Measurements from ENCODE around the gene PDAP1.

The PDAP1 gene

DNA sequence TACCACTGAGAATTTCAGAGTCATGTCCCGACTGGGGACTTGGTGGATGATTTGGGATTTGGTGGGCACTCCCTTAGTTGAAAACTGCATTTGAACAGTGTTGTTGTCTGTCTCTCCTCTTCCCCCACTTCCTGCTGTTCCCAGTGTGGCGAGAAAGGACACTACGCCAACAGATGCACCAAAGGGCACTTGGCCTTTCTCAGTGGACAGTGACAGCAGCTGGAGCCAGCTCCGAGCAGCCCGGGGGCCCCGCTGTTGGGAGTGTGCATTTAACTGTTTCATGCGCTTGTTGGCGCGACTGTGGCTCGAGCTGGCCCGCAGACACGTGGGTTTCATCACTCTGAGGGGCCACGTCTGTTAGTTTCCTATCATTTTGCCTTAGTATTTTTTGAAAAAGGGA, 47.9 kb upstream of the PDAP1 start:
- H3F3A ChIP-seq (ENCODE audit: low read depth), result no peaks in the 10 kb centered on the region
- peaks cover 72% of the 10 kb centered on the region for H3K36me3 ChIP-seq (ENCODE audit: insufficient read depth, low read length)
- H3K79me2 ChIP-seq (ENCODE audit: insufficient read depth, low read length), result peaks cover 40% of the 10 kb centered on the region
- no peak overlapping the region for H3K9ac ChIP-seq (ENCODE audit: low read depth, low read length, poor library complexity, severe bottlenecking)
- H3K9me3 ChIP-seq (ENCODE audit: insufficient read depth, low read depth, low read length), result no peaks in the 10 kb centered on the region
- no peaks in the 10 kb centered on the region for H3K9me2 ChIP-seq (replicated peaks; ENCODE audit: low read depth, low read length)
- no peak overlapping the region for H3K4me2 ChIP-seq (ENCODE audit: low read depth, low read length, poor library complexity, severe bottlenecking)
- H4K20me1 ChIP-seq (ENCODE audit: insufficient read depth, low read length, poor library complexity, severe bottlenecking), result peaks cover 40% of the 10 kb centered on the region
- no peak overlapping the region for H3K4me3 ChIP-seq (ENCODE audit: low read length, poor library complexity, severe bottlenecking)
- TF ChIP-seq, protein P1, sequence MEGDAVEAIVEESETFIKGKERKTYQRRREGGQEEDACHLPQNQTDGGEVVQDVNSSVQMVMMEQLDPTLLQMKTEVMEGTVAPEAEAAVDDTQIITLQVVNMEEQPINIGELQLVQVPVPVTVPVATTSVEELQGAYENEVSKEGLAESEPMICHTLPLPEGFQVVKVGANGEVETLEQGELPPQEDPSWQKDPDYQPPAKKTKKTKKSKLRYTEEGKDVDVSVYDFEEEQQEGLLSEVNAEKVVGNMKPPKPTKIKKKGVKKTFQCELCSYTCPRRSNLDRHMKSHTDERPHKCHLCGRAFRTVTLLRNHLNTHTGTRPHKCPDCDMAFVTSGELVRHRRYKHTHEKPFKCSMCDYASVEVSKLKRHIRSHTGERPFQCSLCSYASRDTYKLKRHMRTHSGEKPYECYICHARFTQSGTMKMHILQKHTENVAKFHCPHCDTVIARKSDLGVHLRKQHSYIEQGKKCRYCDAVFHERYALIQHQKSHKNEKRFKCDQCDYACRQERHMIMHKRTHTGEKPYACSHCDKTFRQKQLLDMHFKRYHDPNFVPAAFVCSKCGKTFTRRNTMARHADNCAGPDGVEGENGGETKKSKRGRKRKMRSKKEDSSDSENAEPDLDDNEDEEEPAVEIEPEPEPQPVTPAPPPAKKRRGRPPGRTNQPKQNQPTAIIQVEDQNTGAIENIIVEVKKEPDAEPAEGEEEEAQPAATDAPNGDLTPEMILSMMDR (conservative IDR thresholded peaks at IDR 0.05; ENCODE audit: low read length), result no peak
- no peak for TF ChIP-seq EZH2phosphoT487 (IDR thresholded peaks at IDR 0.05; ENCODE audit: borderline replicate concordance)
- H3K27me3 ChIP-seq (ENCODE audit: insufficient read depth, low read length, poor library complexity, severe bottlenecking), result no peaks in the 10 kb centered on the region
- H2AFZ ChIP-seq (ENCODE audit: low read length), result no peak overlapping the region
- H3K4me1 ChIP-seq (ENCODE audit: insufficient read depth, low read length, poor library complexity, severe bottlenecking), result peaks cover 5% of the 10 kb centered on the region

DNA sequence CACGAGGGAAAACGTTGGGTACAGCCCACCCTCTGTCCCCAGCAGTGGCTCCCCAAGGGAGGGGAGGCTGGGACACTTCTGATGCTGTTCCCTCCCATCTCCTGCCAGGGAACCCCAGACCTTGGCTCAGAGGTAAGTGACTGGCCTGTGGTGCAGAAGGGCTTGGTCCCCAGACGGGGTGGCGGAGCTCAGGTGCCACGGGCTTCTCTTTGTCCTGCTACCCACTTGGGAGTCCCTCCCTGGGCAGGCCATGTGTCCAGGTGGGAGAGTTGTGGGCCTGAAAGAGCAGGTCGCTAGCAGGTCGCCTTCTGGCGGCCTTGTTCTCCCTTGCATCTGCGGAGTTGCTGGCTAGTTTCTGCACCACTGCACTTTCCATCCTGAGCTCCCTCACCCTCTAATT, 47.5 kb upstream of the PDAP1 start:
- peaks cover 36% of the 10 kb centered on the region for H3K79me2 ChIP-seq (ENCODE audit: insufficient read depth, low read length)
- peaks cover under 1% of the 10 kb centered on the region for H3K4me1 ChIP-seq (ENCODE audit: insufficient read depth, low read length, poor library complexity, severe bottlenecking)
- H3K36me3 ChIP-seq (ENCODE audit: insufficient read depth, low read length), result peaks cover 75% of the 10 kb centered on the region
- no peak overlapping the region for H2AFZ ChIP-seq (ENCODE audit: low read length)
- H3K9me3 ChIP-seq (ENCODE audit: insufficient read depth, low read depth, low read length), result no peaks in the 10 kb centered on the region
- H3K4me3 ChIP-seq (ENCODE audit: low read length, poor library complexity, severe bottlenecking), result no peak overlapping the region
- peaks cover 36% of the 10 kb centered on the region for H4K20me1 ChIP-seq (ENCODE audit: insufficient read depth, low read length, poor library complexity, severe bottlenecking)
- no peaks in the 10 kb centered on the region for H3K27me3 ChIP-seq (ENCODE audit: insufficient read depth, low read length, poor library complexity, severe bottlenecking)
- no peak overlapping the region for H3K4me2 ChIP-seq (ENCODE audit: low read depth, low read length, poor library complexity, severe bottlenecking)
- H3F3A ChIP-seq (ENCODE audit: low read depth), result no peaks in the 10 kb centered on the region
- no peak overlapping the region for H3K9ac ChIP-seq (ENCODE audit: low read depth, low read length, poor library complexity, severe bottlenecking)
- no peaks in the 10 kb centered on the region for H3K9me2 ChIP-seq (replicated peaks; ENCODE audit: low read depth, low read length)
- TF ChIP-seq EZH2phosphoT487 (IDR thresholded peaks at IDR 0.05; ENCODE audit: borderline replicate concordance), result no peak
- TF ChIP-seq, protein P1 (conservative IDR thresholded peaks at IDR 0.05; ENCODE audit: low read length), result no peak

DNA sequence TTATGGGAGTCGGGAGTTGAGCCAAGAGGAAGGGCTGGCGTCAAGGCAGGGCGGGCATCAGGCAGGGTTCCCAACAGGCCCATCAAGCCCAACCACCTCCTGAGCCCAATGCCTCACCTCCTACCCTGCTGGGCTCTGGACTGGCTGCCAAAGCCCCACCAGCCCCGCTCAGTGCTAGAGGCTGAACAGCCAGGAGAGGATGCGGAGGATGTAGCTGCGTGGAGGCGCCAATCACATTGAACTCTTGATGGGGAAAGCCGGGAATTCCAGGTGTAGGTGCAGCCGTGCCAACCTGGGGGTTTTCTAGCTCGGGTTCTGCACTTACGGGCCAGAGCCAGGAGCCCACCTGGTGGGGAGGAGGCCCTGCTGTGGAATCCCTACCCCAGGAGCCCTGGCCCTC, 44.7 kb upstream of the PDAP1 start:
- Histone ChIP-seq H3K4me1 (ENCODE audit: insufficient read depth, low read length, poor library complexity, severe bottlenecking) (no peaks in the 10 kb centered on the region), H3K9ac (ENCODE audit: low read depth, low read length, poor library complexity, severe bottlenecking) (no peak overlapping the region), H3K79me2 (ENCODE audit: insufficient read depth, low read length) (peaks cover 9% of the 10 kb centered on the region; the same call in 1 of the 2 replicates), H3K36me3 (ENCODE audit: insufficient read depth, low read length) (peaks cover 89% of the 10 kb centered on the region; the same call in 1 of the 2 replicates), H3K9me3 (ENCODE audit: insufficient read depth, low read depth, low read length) (no peaks in the 10 kb centered on the region), H2AFZ (ENCODE audit: low read length) (no peak overlapping the region), H3K4me3 (ENCODE audit: low read length, poor library complexity, severe bottlenecking) (no peak overlapping the region), H3F3A (ENCODE audit: low read depth) (no peaks in the 10 kb centered on the region), H3K4me2 (ENCODE audit: low read depth, low read length, poor library complexity, severe bottlenecking) (no peak overlapping the region), H3K27me3 (ENCODE audit: insufficient read depth, low read length, poor library complexity, severe bottlenecking) (no peaks in the 10 kb centered on the region), H4K20me1 (ENCODE audit: insufficient read depth, low read length, poor library complexity, severe bottlenecking) (peaks cover 12% of the 10 kb centered on the region), H3K9me2 (replicated peaks; ENCODE audit: low read depth, low read length) (no peaks in the 10 kb centered on the region)
- TF ChIP-seq, protein P1 (conservative IDR thresholded peaks at IDR 0.05; ENCODE audit: low read length), result no peak
- no peak for TF ChIP-seq EZH2phosphoT487 (IDR thresholded peaks at IDR 0.05; ENCODE audit: borderline replicate concordance)

Data from Loucy (cell line).